Thyroid gland (tissue), 4 donors: ENCODE data around the gene CYP24A1. TPM values are rescaled to one million over a fixed set of nuclear protein-coding genes. Genes with fewer than 3 reads are reported as not detected.

Experiments used
- total RNA-seq, 4 donors: library from RNA; depleted of rRNA; stranded (reverse); fragments of >200 nt; gene quantifications; one replicate each; pipeline ENCODE4 v1.2.3, GENCODE V29; 2016

CYP24A1 gene
- total RNA-seq, 4 donors from 2014 or later: 0.44 to 6.6 (median 0.67) TPM; not detected in 1

Other genes starting within 250 kb of the CYP24A1 start
- under 1 TPM in 1 of 4 donors, not detected in 3; 0.11 TPM for gene BCAS1, start 103.4 kb downstream of the CYP24A1 start, total RNA-seq
- 10 to 100 TPM; 24.0 to 38.3 (median 31.5) TPM for gene PFDN4, start 34.1 kb upstream of the CYP24A1 start, total RNA-seq